H1 (cell line): ENCODE measurements around the gene ASH1L. TPM values are rescaled to one million over a fixed set of nuclear protein-coding genes. Genes with fewer than 3 reads are reported as not detected.

Experiments used
- CTCF ChIA-PET: fragments of 300-600 bp; sonication (Branson Sonifier 250); formaldehyde crosslinking; loops from one replicate; lab custom pipeline; 2021; ENCODE audit not compliant: partially characterized antibody; lab: Charles Lee
- POLR2A ChIA-PET: fragments of 300-600 bp; sonication (Branson Sonifier 250); formaldehyde crosslinking; loops from one replicate; lab custom pipeline; 2021; ENCODE audit warnings: inconsistent platforms; ENCODE audit not compliant: partially characterized antibody; lab: Charles Lee
- DNase-seq, 2 experiments: peaks; one replicate each; pipeline versions ENCODE4 v3.0.0 to v3.0.0-alpha.2; 2010 to 2022; ENCODE audit warnings: low spot score in 2 of 2, low read depth in 1 of 2, mixed read lengths in 1 of 2
- FAIRE-seq: peaks from 2 replicates; lab custom pipeline; 2011; peaks lifted over from hg19 to GRCh38; lab: Jason Lieb, UNC
- H2AFZ ChIP-seq: 2 replicates; pipeline ENCODE4 v1.8.1; 2012; ENCODE audit warnings: low read length, inconsistent platforms
- H2AK5ac ChIP-seq: 2 replicates; pipeline ENCODE4 v1.6.1; 2013; ENCODE audit warnings: low read depth, low read length
- H2BK120ac ChIP-seq: replicated peaks from 2 replicates; pipeline ENCODE3; 2013; ENCODE audit warnings: low read depth, low read length, inconsistent platforms
- H2BK12ac ChIP-seq: 2 replicates; pipeline ENCODE4 v1.6.1; 2013; ENCODE audit warnings: low read depth, low read length
- H2BK15ac ChIP-seq: 2 replicates; pipeline ENCODE4 v1.6.1; 2013; ENCODE audit warnings: low read length
- H2BK20ac ChIP-seq: 2 replicates; pipeline ENCODE4 v1.6.1; 2013; ENCODE audit warnings: low read length
- H2BK5ac ChIP-seq: 2 replicates; pipeline ENCODE4 v1.6.1; 2013; ENCODE audit warnings: low read depth, low read length
- H3K14ac ChIP-seq: 2 replicates; pipeline ENCODE4 v1.6.1; 2013; ENCODE audit warnings: inconsistent platforms; ENCODE audit not compliant: insufficient read length
- H3K18ac ChIP-seq: 2 replicates; pipeline ENCODE4 v1.6.1; 2013; ENCODE audit warnings: low read length; ENCODE audit errors: extremely low read depth
- H3K23ac ChIP-seq: 2 replicates; pipeline ENCODE4 v1.6.1; 2013; ENCODE audit warnings: inconsistent platforms; ENCODE audit not compliant: insufficient read length
- H3K23me2 ChIP-seq: 2 replicates; pipeline ENCODE4 v1.6.1; 2013; ENCODE audit warnings: low read depth, low read length
- H3K27ac ChIP-seq: 2 replicates; pipeline ENCODE4 v1.6.1; 2011; ENCODE audit warnings: low read depth, low read length, inconsistent platforms
- H3K27me3 ChIP-seq, 4 experiments: replicated peaks in 1 of 4; 1 replicate in 1 of 4; 2 replicates in 3 of 4; pipeline versions ENCODE4 v1.6.1 to v1.8.1; 2011 to 2013; ENCODE audit warnings: low read length in 3 of 4, mild to moderate bottlenecking in 3 of 4, inconsistent platforms in 2 of 4, mixed read lengths in 2 of 4, moderate library complexity in 1 of 4; ENCODE audit not compliant: control insufficient read depth in 3 of 4, insufficient read depth in 3 of 4; ENCODE audit errors: extremely low read depth in 1 of 4
- H3K36me3 ChIP-seq, 4 experiments: 2 replicates each; pipeline versions ENCODE4 v1.6.1 to v1.8.1; 2011 to 2013; ENCODE audit warnings: mild to moderate bottlenecking in 4 of 4, low read length in 3 of 4, moderate library complexity in 2 of 4, control low read depth in 1 of 4, inconsistent platforms in 1 of 4; ENCODE audit not compliant: insufficient read depth in 4 of 4, control insufficient read depth in 2 of 4
- H3K4ac ChIP-seq: replicated peaks from 2 replicates; pipeline ENCODE3; 2013; ENCODE audit warnings: low read length, low read depth, mixed read lengths, inconsistent platforms; ENCODE audit not compliant: insufficient read length
- H3K4me1 ChIP-seq, 4 experiments: replicated peaks in 1 of 4; 1 replicate in 1 of 4; 2 replicates in 3 of 4; pipeline versions ENCODE4 v1.6.1 to v1.8.1; 2011 to 2013; ENCODE audit warnings: low read length in 3 of 4, inconsistent platforms in 2 of 4, mixed read lengths in 1 of 4; ENCODE audit not compliant: insufficient read depth in 4 of 4, control insufficient read depth in 3 of 4
- H3K4me2 ChIP-seq, 2 experiments: 2 replicates each; pipeline versions ENCODE4 v1.6.1 to v1.8.1; 2011 to 2013; ENCODE audit warnings: low read depth in 2 of 2, low read length in 2 of 2, control low read depth in 1 of 2, inconsistent platforms in 1 of 2, mild to moderate bottlenecking in 1 of 2; ENCODE audit not compliant: insufficient read depth in 1 of 2
- H3K4me3 ChIP-seq, 4 experiments: fragments of 200-600, 300-600 bp in 1 of 4; sonication (generic), shearing (Covaris generic), sonication (Bioruptor Twin) in 1 of 4; 2 replicates each; pipeline versions ENCODE4 v1.5.1 to v1.8.1; 2011 to 2016; ENCODE audit warnings: low read length in 4 of 4, low read depth in 3 of 4, control low read depth in 2 of 4, inconsistent platforms in 2 of 4, mild to moderate bottlenecking in 2 of 4, mixed read lengths in 1 of 4, moderate library complexity in 1 of 4; ENCODE audit not compliant: insufficient read depth in 2 of 4; ENCODE audit errors: extremely low read depth in 1 of 4
- H3K56ac ChIP-seq: replicated peaks from 2 replicates; pipeline ENCODE3; 2013; ENCODE audit warnings: low read depth, mild to moderate bottlenecking, mixed read lengths, low read length, inconsistent platforms; ENCODE audit not compliant: insufficient read length
- H3K79me1 ChIP-seq: 2 replicates; pipeline ENCODE4 v1.6.1; 2013; ENCODE audit warnings: low read depth, low read length, control low read depth
- H3K79me2 ChIP-seq, 2 experiments: 2 replicates each; pipeline versions ENCODE4 v1.6.1 to v1.8.1; 2012 to 2013; ENCODE audit warnings: low read length in 2 of 2, mild to moderate bottlenecking in 2 of 2, inconsistent platforms in 1 of 2; ENCODE audit not compliant: insufficient read depth in 2 of 2, control insufficient read depth in 1 of 2
- H3K9ac ChIP-seq, 4 experiments: replicated peaks in 1 of 4; 1 replicate in 1 of 4; 2 replicates in 3 of 4; pipeline versions ENCODE4 v1.6.1 to v1.8.1; 2011 to 2013; ENCODE audit warnings: low read depth in 3 of 4, low read length in 3 of 4, control low read depth in 2 of 4, mild to moderate bottlenecking in 2 of 4, moderate library complexity in 2 of 4, inconsistent platforms in 1 of 4; ENCODE audit errors: extremely low read depth in 1 of 4
- H3K9me3 ChIP-seq, 2 experiments: 2 replicates each; pipeline versions ENCODE4 v1.6.1 to v1.8.1; 2012 to 2013; ENCODE audit warnings: mild to moderate bottlenecking in 2 of 2, moderate library complexity in 2 of 2, control low read depth in 1 of 2, inconsistent platforms in 1 of 2, low read depth in 1 of 2, low read length in 1 of 2, mixed read lengths in 1 of 2; ENCODE audit not compliant: insufficient read depth in 2 of 2
- H4K20me1 ChIP-seq, 2 experiments: replicated peaks in 1 of 2; 2 replicates each; pipeline versions ENCODE3 to v1.8.1; 2011 to 2013; ENCODE audit warnings: inconsistent platforms in 2 of 2, low read length in 2 of 2, mild to moderate bottlenecking in 1 of 2; ENCODE audit not compliant: insufficient read depth in 2 of 2, control insufficient read depth in 1 of 2
- H4K5ac ChIP-seq: 2 replicates; pipeline ENCODE4 v1.6.1; 2013; ENCODE audit warnings: low read length, low read depth, mixed read lengths, inconsistent platforms; ENCODE audit not compliant: insufficient read length
- H4K8ac ChIP-seq: 2 replicates; pipeline ENCODE4 v1.8.0; 2013; ENCODE audit warnings: mild to moderate bottlenecking, moderate library complexity, low read length, inconsistent platforms; ENCODE audit not compliant: insufficient read depth; ENCODE audit errors: extremely low read depth
- H4K91ac ChIP-seq: replicated peaks from 2 replicates; pipeline ENCODE3; 2013; ENCODE audit warnings: low read length, mixed read lengths, inconsistent platforms; ENCODE audit not compliant: insufficient read length
- BACH1 ChIP-seq: IDR thresholded peaks from 2 replicates; pipeline ENCODE4 v1.6.1; 2012; ENCODE audit warnings: low read length, improper control_type of control experiment
- CREB1 ChIP-seq: IDR thresholded peaks from 2 replicates; pipeline ENCODE4 v1.6.1; 2012; ENCODE audit warnings: inconsistent platforms
- GTF2F1 ChIP-seq: IDR thresholded peaks from 2 replicates; pipeline ENCODE4 v1.6.1; 2012; ENCODE audit warnings: low read depth, low read length, improper control_type of control experiment, borderline replicate concordance
- POLR2AphosphoS5 ChIP-seq: IDR thresholded peaks from 2 replicates; pipeline ENCODE4 v1.6.1; 2011; ENCODE audit warnings: low read depth, low read length
- SIN3A ChIP-seq, 2 experiments: IDR thresholded peaks in 1 of 2; conservative IDR thresholded peaks in 1 of 2; 2 replicates each; pipeline ENCODE4 v1.6.1; 2011 to 2012; ENCODE audit warnings: low read length in 2 of 2, improper control_type of control experiment in 1 of 2, low read depth in 1 of 2, mild to moderate bottlenecking in 1 of 2
- TAF1 ChIP-seq: IDR thresholded peaks from 2 replicates; pipeline ENCODE4 v1.6.1; 2011; ENCODE audit warnings: mild to moderate bottlenecking, low read depth, low read length
- ZNF274 ChIP-seq: IDR thresholded peaks from 2 replicates; pipeline ENCODE4 v1.7.0; 2012; ENCODE audit warnings: low read length, borderline replicate concordance; ENCODE audit errors: extremely low read depth
- WGBS, 2 experiments: shearing (Covaris generic) in 1 of 2; methylation state at CpG; one replicate each; pipeline versions ENCODE4 v1.1.6 to v1.1.7; 2013 to 2015; ENCODE audit warnings: low lambda C conversion rate in 2 of 2, mixed read lengths in 2 of 2, inconsistent platforms in 1 of 2, low coverage in 1 of 2, missing lambda C conversion rate in 1 of 2; ENCODE audit not compliant: insufficient replicate concordance in 2 of 2, insufficient coverage in 1 of 2, insufficient read length in 1 of 2; ENCODE audit errors: extremely low coverage in 1 of 2, missing lambda C conversion rate in 1 of 2; 5-methylcytosine and 5-hydroxymethylcytosine counted together
- polyA plus RNA-seq, 7 experiments: library from polyadenylated mRNA; depleted of rRNA in 3 of 7; stranded (reverse) in 5 of 7; unstranded in 2 of 7; fragments of >200 nt in 5 of 7; fragments of 200-250 nt in 2 of 7; gene quantifications; 1 replicate in 5 of 7; 2 replicates in 1 of 7; 4 replicates in 1 of 7; pipeline versions ENCODE4 v1.2.1 to v1.2.3, GENCODE V29; 2011 to 2013; ENCODE audit warnings: missing spikeins in 2 of 7, mixed read lengths in 2 of 7
- total RNA-seq: library from RNA; stranded (reverse); fragmentation: NEBNext Ultra II Directional; extraction: Animal tissue kit (Norgen Biotek cat#: 25700); gene quantifications from 2 replicates; pipeline ENCODE4 v1.2.1, GENCODE V29; 2021

ASH1L gene
- total and polyA plus RNA-seq, 2 of the 8 experiments (the other 6 are each of a cell fraction or from before 2014, with no cell fraction given), result 7.5 to 27.6 TPM

GRCh38 chr1:155609515-155610256 is 47.1 kb upstream of the ASH1L start, which contains the start of gene MSTO1:
Gene MSTO1, plus strand, starts transcription at chr1:155610218. Its CDS starts 31 bp downstream, at chr1:155610249.
- Histone ChIP-seq H3K4me3 (peak within 1 kb of the TSS; percentile 39 to 74 (median 59)), H4K5ac (peak within 1 kb of the TSS; percentile 7), H3K4me2 (peak within 1 kb of the TSS; percentile 58 to 67), H3K9me3 (no peaks in the 10 kb centered on the region), H3K36me3 (peaks cover 2 to 13% (median 11%) of the 10 kb centered on the region in 4 experiments; a peak in 6 of 8 replicates), H2BK5ac (no peak within 1 kb of the TSS), H2AFZ (0 out of 2 replicates have a peak within 1 kb of the TSS, but pooled peaks have one; percentile 11), H3K4me1 (no peaks in the 10 kb centered on the region), H3K56ac (no peak within 1 kb of the TSS), H4K91ac (no peak within 1 kb of the TSS), H3K23ac (no peak within 1 kb of the TSS), H2AK5ac (no peak within 1 kb of the TSS), H3K4ac (no peak within 1 kb of the TSS), H3K18ac (no peak within 1 kb of the TSS), H3K23me2 (0 out of 2 replicates have a peak, but pooled peaks cover 2% of the 10 kb centered on the region), H3K14ac (no peak within 1 kb of the TSS), H3K27me3 (no peaks in the 10 kb centered on the region), H2BK120ac (no peak within 1 kb of the TSS), H2BK12ac (no peak within 1 kb of the TSS), H3K9ac (peak within 1 kb of the TSS; percentile 54 to 90 (median 73); a peak in 6 of 7 replicates), H3K79me2 (no peaks in the 10 kb centered on the region), H2BK20ac (no peak within 1 kb of the TSS), H4K20me1 (no peaks in the 10 kb centered on the region), H3K79me1 (no peaks in the 10 kb centered on the region), H2BK15ac (no peak within 1 kb of the TSS), H3K27ac (peak within 1 kb of the TSS; percentile 40; the same call in 1 of the 2 replicates), H4K8ac (peak within 1 kb of the TSS; percentile 16; the same call in 1 of the 2 replicates)
- FAIRE-seq (no peak), DNase-seq (peak; percentile 70 to 92)
- 14% methylated on average over 38 of the region's 47 CpGs; no CpG with 5 or more reads in 1 of the 2 experiments for WGBS, 2 experiments
- CTCF ChIA-PET, result no interaction called here
- POLR2A ChIA-PET, result interaction anchor here (0.7 to 1.0 kb wide), 3 partner anchors 11 to 15 kb away, joined by 3 read pairs; no protein-coding TSS in a partner anchor
- TF ChIP-seq ZNF274 (no peak), CREB1 (0 out of 2 replicates have a peak, but pooled peaks have one; percentile 10), SIN3A (conservative IDR thresholded peaks at IDR 0.05 in 1 of 2, IDR thresholded peaks at IDR 0.05 in 1 of 2; ENCODE audit: low read depth in 1 of 2, low read length in 2 of 2) (no peak), TAF1 (peak; percentile 48), BACH1 (0 out of 2 replicates have a peak, but pooled peaks have one; percentile 46), POLR2AphosphoS5 (peak; percentile 68; the same call in 1 of the 2 replicates), GTF2F1 (no peak)
